OCI-LY7 (cell line): ENCODE data around the gene FMNL2.

ENCODE experiments used
- EZH2phosphoT487 ChIP-seq: fragments of 200-600 bp; sonication (generic); IDR thresholded peaks from 2 replicates; pipeline ENCODE4 v1.6.1; 2018; ENCODE audit warnings: low read depth, borderline replicate concordance, mild to moderate bottlenecking, mixed run types, antibody characterized with exemption, low read length, moderate library complexity, mixed read lengths
- TF ChIP-seq, protein P1 (sequence below): fragments of 200-600 bp; sonication (generic); conservative IDR thresholded peaks from 2 replicates; pipeline ENCODE4 v1.5.1; 2014; ENCODE audit warnings: mild to moderate bottlenecking, antibody characterized with exemption, low read length, moderate library complexity, mixed read lengths

DNA sequence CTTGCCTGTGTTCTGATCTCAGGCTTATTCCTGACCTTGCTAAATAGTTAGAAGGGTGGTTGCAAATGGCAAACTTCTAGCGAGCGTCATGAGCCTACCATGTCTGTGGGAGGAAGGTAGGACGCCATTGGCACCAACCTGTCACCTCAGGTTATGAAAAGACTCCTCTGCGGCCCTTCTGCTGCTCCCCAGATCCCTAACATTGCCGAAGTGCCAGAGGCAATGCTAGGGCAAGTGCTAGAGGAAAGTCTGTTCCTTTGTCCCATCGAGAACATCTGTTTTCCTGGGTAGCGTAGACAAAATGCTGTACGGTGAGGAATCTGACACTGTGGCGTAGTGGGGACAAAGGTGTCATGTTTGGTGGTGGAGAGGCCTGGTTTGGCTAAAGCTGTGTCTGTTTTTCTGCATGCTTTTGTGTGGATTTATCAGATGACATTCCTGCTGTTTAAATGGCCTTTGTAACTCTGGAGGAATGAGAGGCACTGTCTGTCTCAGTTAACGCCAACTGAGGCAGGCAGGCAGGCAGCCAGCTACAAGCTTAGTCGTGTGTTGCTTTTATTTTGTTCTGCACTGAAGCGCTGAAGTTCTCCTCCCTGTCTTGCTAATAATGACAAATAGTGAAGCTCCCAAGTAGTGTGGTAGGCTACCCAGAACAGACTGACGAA, 288.2 kb downstream of the FMNL2 start:
- TF ChIP-seq, protein P1, sequence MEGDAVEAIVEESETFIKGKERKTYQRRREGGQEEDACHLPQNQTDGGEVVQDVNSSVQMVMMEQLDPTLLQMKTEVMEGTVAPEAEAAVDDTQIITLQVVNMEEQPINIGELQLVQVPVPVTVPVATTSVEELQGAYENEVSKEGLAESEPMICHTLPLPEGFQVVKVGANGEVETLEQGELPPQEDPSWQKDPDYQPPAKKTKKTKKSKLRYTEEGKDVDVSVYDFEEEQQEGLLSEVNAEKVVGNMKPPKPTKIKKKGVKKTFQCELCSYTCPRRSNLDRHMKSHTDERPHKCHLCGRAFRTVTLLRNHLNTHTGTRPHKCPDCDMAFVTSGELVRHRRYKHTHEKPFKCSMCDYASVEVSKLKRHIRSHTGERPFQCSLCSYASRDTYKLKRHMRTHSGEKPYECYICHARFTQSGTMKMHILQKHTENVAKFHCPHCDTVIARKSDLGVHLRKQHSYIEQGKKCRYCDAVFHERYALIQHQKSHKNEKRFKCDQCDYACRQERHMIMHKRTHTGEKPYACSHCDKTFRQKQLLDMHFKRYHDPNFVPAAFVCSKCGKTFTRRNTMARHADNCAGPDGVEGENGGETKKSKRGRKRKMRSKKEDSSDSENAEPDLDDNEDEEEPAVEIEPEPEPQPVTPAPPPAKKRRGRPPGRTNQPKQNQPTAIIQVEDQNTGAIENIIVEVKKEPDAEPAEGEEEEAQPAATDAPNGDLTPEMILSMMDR = no peak
- TF ChIP-seq EZH2phosphoT487 = no peak
